Activated T-cell treated with anti-CD3 and anti-CD28 coated beads, Interleukin-2, amount 50 U/mL, for 72 hours (primary cell): ENCODE measurements around the gene TP53I13. TPM values are rescaled to one million over a fixed set of nuclear protein-coding genes. Genes with fewer than 3 reads are reported as not detected.

ENCODE experiments used
- total RNA-seq, 2 donors: library from RNA; stranded (reverse); gene quantifications; one replicate each; pipeline ENCODE4 v1.2.3, GENCODE V29; 2022

The TP53I13 gene
- total RNA-seq, 2 donors from 2014 or later, result 77.4 to 103 TPM

Other genes starting within 250 kb of the TP53I13 start
- 10 to 100 TPM; 39.3 to 48.1 TPM for gene TAOK1, start 178.3 kb upstream of the TP53I13 start, total RNA-seq
- gene ABHD15, start 1.7 kb upstream of the TP53I13 start, total RNA-seq, result 1 to 10 TPM; 7.4 to 7.7 TPM
- 10 to 100 TPM; 45.0 to 47.4 TPM for gene GIT1, start 20.9 kb downstream of the TP53I13 start, total RNA-seq
- gene ANKRD13B, start 24.4 kb downstream of the TP53I13 start, total RNA-seq, result 10 to 100 TPM in 1 of 2 donors, 1 to 10 TPM in 1; 7.9 to 13.5 TPM
- 10 to 100 TPM; 10.4 to 13.9 TPM for gene CORO6, start 54.2 kb downstream of the TP53I13 start, total RNA-seq